ENCODE measurements around the gene SF3B1.
"Not testable (repeated sequence)": the region's sequence is repeated elsewhere in the genome, so short reads cannot be mapped to it uniquely, and the experiment has no call there.

Gene SF3B1, protein sequence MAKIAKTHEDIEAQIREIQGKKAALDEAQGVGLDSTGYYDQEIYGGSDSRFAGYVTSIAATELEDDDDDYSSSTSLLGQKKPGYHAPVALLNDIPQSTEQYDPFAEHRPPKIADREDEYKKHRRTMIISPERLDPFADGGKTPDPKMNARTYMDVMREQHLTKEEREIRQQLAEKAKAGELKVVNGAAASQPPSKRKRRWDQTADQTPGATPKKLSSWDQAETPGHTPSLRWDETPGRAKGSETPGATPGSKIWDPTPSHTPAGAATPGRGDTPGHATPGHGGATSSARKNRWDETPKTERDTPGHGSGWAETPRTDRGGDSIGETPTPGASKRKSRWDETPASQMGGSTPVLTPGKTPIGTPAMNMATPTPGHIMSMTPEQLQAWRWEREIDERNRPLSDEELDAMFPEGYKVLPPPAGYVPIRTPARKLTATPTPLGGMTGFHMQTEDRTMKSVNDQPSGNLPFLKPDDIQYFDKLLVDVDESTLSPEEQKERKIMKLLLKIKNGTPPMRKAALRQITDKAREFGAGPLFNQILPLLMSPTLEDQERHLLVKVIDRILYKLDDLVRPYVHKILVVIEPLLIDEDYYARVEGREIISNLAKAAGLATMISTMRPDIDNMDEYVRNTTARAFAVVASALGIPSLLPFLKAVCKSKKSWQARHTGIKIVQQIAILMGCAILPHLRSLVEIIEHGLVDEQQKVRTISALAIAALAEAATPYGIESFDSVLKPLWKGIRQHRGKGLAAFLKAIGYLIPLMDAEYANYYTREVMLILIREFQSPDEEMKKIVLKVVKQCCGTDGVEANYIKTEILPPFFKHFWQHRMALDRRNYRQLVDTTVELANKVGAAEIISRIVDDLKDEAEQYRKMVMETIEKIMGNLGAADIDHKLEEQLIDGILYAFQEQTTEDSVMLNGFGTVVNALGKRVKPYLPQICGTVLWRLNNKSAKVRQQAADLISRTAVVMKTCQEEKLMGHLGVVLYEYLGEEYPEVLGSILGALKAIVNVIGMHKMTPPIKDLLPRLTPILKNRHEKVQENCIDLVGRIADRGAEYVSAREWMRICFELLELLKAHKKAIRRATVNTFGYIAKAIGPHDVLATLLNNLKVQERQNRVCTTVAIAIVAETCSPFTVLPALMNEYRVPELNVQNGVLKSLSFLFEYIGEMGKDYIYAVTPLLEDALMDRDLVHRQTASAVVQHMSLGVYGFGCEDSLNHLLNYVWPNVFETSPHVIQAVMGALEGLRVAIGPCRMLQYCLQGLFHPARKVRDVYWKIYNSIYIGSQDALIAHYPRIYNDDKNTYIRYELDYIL
- 817 to 1,156 (median 1,010) reads per million in 3 donors for total RNA-seq

DNA sequence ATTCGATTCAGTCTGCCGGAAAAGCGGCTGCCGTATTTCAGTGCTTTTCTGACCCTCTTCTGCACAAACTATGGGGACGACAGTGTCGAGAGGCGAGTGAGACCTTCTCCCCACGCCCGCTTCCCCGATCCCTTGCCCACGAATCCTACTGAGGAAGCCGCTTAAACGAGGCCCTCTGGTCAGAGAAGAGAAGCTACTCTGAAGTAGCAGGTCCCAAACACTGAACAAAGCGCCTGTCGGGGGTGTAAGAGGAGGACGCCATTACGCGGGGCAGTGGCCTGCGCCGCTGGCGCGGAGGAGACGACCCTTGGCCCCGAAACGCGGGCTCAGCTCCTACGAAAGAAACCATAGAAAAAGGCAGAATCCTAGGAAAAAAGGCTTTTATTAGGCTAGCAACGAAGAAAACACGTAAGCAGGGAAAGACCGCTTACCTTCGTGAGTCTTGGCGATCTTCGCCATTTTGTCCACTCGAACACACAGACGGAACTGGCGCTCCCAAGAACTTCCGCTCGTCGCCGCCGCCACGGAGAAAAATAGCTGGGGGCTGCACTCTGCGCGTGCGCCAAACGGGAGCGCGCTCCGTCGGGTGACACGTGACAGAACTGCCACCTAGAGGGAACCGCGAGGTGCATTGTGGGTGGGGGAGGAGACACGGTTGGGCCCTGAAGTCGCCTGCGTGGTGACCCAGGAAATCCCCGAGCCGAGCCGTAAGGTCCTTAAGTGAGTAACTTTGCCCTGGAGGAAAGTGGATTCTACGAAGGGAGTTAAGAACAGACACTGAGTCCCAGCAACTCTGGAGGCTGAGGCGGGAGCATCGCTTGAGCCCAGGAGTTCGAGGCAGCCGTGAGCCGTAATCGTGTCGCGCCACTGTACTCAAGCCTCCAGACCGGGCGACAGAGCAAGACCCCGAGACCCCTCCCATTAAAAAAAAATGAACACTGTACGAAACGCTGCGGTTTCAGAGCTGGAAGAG, at the start of gene SF3B1:
SF3B1 (minus strand) TSS at position 488 of the 973 bp plus-strand sequence; CDS start at position 459, 29 bp downstream.
- Histone ChIP-seq H3K36me3 (ENCODE audit: control insufficient read depth, insufficient read depth, low read length) (no peaks in the 10 kb centered on the region), H3K9me3 (ENCODE audit: control insufficient read depth, low read length) (no peaks in the 10 kb centered on the region), H3K27me3 (replicated peaks; ENCODE audit: control insufficient read depth, insufficient read depth, low read length, poor library complexity, severe bottlenecking) (no peaks in the 10 kb centered on the region), H3K4me1 (ENCODE audit: control insufficient read depth, insufficient read depth, low read length, poor library complexity, severe bottlenecking) (peaks cover 28% of the 10 kb centered on the region), H3K4me3 (ENCODE audit: insufficient read depth, low read depth, low read length, poor library complexity, severe bottlenecking) (peak within 1 kb of the TSS; percentile 85), H3K27ac (ENCODE audit: insufficient read depth, low read length, poor library complexity, severe bottlenecking) (peak within 1 kb of the TSS; percentile 97)
- peak; percentile 98 to 99 (median 99) for DNase-seq

DNA sequence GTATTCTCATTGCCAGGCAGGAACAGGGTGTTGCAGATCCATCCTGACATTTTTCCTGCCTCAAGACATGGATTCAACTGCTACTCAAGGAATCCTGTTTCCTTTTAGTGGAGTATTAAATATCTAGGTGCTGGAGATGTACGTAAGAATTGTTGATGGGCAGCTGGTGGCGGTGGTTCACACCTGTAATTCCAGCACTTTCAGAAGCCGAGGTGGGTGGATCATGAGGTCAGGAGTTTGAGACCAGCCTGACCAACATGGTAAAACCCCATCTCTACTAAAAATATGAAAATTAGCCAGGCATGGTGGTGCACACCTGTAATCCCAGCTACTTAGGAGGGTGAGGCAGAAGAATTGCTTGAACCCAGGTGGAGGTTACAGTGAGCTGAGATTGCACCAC, 49.4 kb upstream of the SF3B1 start:
- DNase-seq; H3K27ac ChIP-seq (ENCODE audit: insufficient read depth, low read length, poor library complexity, severe bottlenecking); H3K4me3 ChIP-seq (ENCODE audit: insufficient read depth, low read depth, low read length, poor library complexity, severe bottlenecking); H3K4me1 ChIP-seq (ENCODE audit: control insufficient read depth, insufficient read depth, low read length, poor library complexity, severe bottlenecking); H3K27me3 ChIP-seq (replicated peaks; ENCODE audit: control insufficient read depth, insufficient read depth, low read length, poor library complexity, severe bottlenecking); H3K9me3 ChIP-seq (ENCODE audit: control insufficient read depth, low read length): not testable (repeated sequence)
- peaks cover 41% of the 10 kb centered on the region for H3K36me3 ChIP-seq (ENCODE audit: control insufficient read depth, insufficient read depth, low read length)

DNA sequence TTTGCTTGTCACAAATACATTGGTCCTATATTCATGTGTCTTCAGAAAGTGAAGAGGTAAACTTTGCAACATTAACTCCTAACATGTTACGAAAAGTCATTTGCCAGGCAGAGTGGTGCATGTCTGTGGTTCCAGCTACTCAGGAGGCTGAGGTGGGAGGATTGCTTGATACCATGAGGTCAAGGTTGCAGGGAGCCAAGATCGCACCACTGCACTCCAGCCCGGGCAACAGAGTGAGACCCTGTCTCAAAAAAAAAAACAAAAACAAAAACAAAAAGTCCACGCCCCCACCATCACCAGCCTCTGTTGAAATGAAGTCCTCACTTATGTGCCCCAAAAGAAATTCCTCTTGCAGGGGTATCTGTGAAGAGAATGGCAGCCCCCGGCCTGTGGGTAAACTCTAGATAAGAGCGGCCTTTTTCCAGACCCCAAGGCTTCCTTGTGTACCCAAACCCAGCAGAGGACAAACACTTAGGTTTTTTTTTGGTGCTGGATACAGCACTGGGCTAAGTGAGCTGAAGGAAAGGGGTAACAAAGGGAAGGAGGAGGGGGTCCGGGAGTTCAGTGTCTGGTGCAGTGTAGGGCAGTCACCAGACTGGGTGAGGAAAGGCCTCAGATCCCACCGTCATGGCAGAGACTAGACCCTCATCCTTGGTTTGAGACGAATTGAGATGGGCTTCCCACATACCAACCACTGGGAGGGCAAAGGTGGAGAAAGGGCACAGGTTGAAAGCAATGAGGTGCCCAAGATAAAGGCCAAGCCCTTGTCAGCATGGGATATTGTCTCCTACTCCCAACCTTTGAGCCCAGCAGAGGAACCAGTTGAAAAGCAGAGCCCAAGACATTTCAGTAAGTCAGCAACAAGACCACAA, 45.6 kb upstream of the SF3B1 start:
- Histone ChIP-seq H3K4me1 (ENCODE audit: control insufficient read depth, insufficient read depth, low read length, poor library complexity, severe bottlenecking) (no peaks in the 10 kb centered on the region), H3K9me3 (ENCODE audit: control insufficient read depth, low read length) (peaks cover 6% of the 10 kb centered on the region), H3K36me3 (ENCODE audit: control insufficient read depth, insufficient read depth, low read length) (peaks cover 34% of the 10 kb centered on the region), H3K27me3 (replicated peaks; ENCODE audit: control insufficient read depth, insufficient read depth, low read length, poor library complexity, severe bottlenecking) (no peaks in the 10 kb centered on the region), H3K27ac (ENCODE audit: insufficient read depth, low read length, poor library complexity, severe bottlenecking) (no peak overlapping the region), H3K4me3 (ENCODE audit: insufficient read depth, low read depth, low read length, poor library complexity, severe bottlenecking) (no peak overlapping the region)
- DNase-seq: no peak

DNA sequence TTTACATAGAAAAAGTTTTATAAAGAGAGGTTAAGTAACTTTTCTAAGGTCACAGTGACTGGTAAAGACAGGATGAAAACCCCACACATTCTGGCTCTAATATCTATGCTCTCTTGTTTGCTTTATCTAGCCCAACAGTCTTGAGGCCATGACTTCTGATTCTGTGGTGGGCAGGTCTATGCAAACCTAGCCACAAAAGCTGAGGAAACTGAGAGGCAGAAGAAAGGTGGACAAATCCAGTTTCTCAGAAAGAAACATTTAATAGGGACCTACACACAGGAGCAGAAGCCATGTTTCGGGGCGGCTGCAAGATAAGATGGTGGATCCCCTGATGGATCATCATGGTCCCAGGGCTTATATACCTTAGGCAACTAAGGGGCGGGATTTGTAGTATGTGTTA, 43.0 kb upstream of the SF3B1 start:
- no peak for DNase-seq
- H3K4me1 ChIP-seq (ENCODE audit: control insufficient read depth, insufficient read depth, low read length, poor library complexity, severe bottlenecking): no peaks in the 10 kb centered on the region
- H3K27me3 ChIP-seq (replicated peaks; ENCODE audit: control insufficient read depth, insufficient read depth, low read length, poor library complexity, severe bottlenecking): no peaks in the 10 kb centered on the region
- no peak overlapping the region for H3K4me3 ChIP-seq (ENCODE audit: insufficient read depth, low read depth, low read length, poor library complexity, severe bottlenecking)
- H3K27ac ChIP-seq (ENCODE audit: insufficient read depth, low read length, poor library complexity, severe bottlenecking): no peak overlapping the region
- H3K36me3 ChIP-seq (ENCODE audit: control insufficient read depth, insufficient read depth, low read length): peaks cover 54% of the 10 kb centered on the region
- no peaks in the 10 kb centered on the region for H3K9me3 ChIP-seq (ENCODE audit: control insufficient read depth, low read length)

DNA sequence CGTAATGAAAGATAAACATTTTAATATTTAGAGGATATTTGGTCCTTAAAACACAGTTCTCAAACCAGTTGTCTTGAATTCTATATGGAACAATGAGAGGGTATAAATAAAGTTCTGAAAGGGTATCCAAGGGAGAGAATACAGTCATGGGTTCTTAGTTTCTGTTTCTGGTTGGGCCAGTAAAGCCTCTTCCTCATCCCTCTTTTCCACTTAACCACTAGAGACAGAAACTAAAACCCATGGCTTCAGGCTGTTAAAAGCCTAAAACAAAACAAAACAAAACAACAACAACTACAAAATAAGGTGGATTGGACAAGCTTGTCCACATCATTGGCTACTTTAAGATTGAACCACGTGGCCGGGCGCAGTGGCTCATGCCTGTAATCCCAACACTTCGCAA, 37.3 kb upstream of the SF3B1 start:
- no peaks in the 10 kb centered on the region for H3K9me3 ChIP-seq (ENCODE audit: control insufficient read depth, low read length)
- no peak for DNase-seq
- no peak overlapping the region for H3K27ac ChIP-seq (ENCODE audit: insufficient read depth, low read length, poor library complexity, severe bottlenecking)
- no peaks in the 10 kb centered on the region for H3K4me1 ChIP-seq (ENCODE audit: control insufficient read depth, insufficient read depth, low read length, poor library complexity, severe bottlenecking)
- H3K36me3 ChIP-seq (ENCODE audit: control insufficient read depth, insufficient read depth, low read length): peaks cover 63% of the 10 kb centered on the region
- no peaks in the 10 kb centered on the region for H3K27me3 ChIP-seq (replicated peaks; ENCODE audit: control insufficient read depth, insufficient read depth, low read length, poor library complexity, severe bottlenecking)
- no peak overlapping the region for H3K4me3 ChIP-seq (ENCODE audit: insufficient read depth, low read depth, low read length, poor library complexity, severe bottlenecking)

DNA sequence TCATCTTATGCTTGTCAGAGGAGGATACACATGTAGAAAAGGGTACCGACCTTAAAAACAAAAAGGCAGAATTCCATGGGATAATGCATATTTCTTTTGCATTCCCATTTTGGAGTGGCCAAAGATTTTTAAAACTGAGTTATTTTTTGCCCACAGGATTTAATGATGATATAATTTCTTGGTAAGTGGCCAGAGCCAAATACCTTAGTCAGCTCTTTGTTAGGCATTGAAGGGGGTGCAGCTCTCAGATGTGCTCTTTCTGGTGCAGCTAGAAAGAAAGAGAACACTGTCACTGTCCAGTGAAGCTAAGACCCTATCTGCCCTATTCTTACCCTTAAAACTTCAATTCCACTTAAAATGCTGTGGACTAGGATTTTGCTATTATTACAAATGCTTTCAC, 29.3 kb upstream of the SF3B1 start:
- Histone ChIP-seq H3K27ac (ENCODE audit: insufficient read depth, low read length, poor library complexity, severe bottlenecking) (no peak overlapping the region), H3K36me3 (ENCODE audit: control insufficient read depth, insufficient read depth, low read length) (peaks cover 49% of the 10 kb centered on the region), H3K27me3 (replicated peaks; ENCODE audit: control insufficient read depth, insufficient read depth, low read length, poor library complexity, severe bottlenecking) (no peaks in the 10 kb centered on the region), H3K4me3 (ENCODE audit: insufficient read depth, low read depth, low read length, poor library complexity, severe bottlenecking) (no peak overlapping the region), H3K9me3 (ENCODE audit: control insufficient read depth, low read length) (no peaks in the 10 kb centered on the region), H3K4me1 (ENCODE audit: control insufficient read depth, insufficient read depth, low read length, poor library complexity, severe bottlenecking) (no peaks in the 10 kb centered on the region)
- no peak for DNase-seq

DNA sequence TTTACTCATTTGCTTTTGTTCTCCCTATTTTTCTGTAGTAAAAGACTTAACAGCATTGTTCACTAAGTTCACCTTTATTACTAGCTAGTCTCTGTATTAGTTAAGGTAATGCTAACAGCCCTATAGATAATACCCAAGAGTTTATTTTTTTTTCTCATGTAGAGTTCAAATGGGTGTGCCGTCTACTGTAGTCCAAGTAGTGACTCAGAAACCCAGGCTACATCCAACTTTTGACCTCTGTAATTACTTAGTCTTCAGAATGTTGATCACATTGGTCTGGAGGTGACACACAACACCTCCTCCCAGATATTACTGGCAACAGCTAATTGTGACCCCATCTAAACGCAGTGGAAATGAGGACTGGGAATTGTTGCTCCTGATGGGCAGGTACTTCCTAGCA, 26.2 kb upstream of the SF3B1 start:
- Histone ChIP-seq H3K4me3 (ENCODE audit: insufficient read depth, low read depth, low read length, poor library complexity, severe bottlenecking) (no peak overlapping the region), H3K9me3 (ENCODE audit: control insufficient read depth, low read length) (no peaks in the 10 kb centered on the region), H3K27me3 (replicated peaks; ENCODE audit: control insufficient read depth, insufficient read depth, low read length, poor library complexity, severe bottlenecking) (no peaks in the 10 kb centered on the region), H3K4me1 (ENCODE audit: control insufficient read depth, insufficient read depth, low read length, poor library complexity, severe bottlenecking) (no peaks in the 10 kb centered on the region), H3K27ac (ENCODE audit: insufficient read depth, low read length, poor library complexity, severe bottlenecking) (no peak overlapping the region), H3K36me3 (ENCODE audit: control insufficient read depth, insufficient read depth, low read length) (peaks cover 39% of the 10 kb centered on the region)
- DNase-seq: no peak

DNA sequence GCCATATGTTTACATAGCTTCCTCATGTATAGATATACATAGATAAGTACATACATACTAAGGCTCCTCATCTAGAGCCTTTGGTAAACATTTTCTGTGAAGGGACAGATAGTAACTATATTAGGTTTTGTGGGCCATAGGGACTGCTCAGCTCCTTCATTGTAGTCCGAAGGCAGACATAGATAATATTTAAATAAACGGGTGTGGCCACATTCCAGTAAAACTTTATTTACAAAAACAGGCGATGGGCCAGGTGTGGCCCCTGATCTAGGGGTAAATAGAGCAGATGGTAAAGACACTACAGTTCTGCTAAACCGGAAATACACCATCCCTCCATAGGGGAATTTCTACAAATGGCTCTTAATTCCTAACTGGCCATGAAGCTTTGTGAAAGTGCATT, 25.8 kb upstream of the SF3B1 start:
- Histone ChIP-seq H3K4me3 (ENCODE audit: insufficient read depth, low read depth, low read length, poor library complexity, severe bottlenecking) (no peak overlapping the region), H3K9me3 (ENCODE audit: control insufficient read depth, low read length) (no peaks in the 10 kb centered on the region), H3K27ac (ENCODE audit: insufficient read depth, low read length, poor library complexity, severe bottlenecking) (no peak overlapping the region), H3K36me3 (ENCODE audit: control insufficient read depth, insufficient read depth, low read length) (peaks cover 39% of the 10 kb centered on the region), H3K4me1 (ENCODE audit: control insufficient read depth, insufficient read depth, low read length, poor library complexity, severe bottlenecking) (no peaks in the 10 kb centered on the region), H3K27me3 (replicated peaks; ENCODE audit: control insufficient read depth, insufficient read depth, low read length, poor library complexity, severe bottlenecking) (no peaks in the 10 kb centered on the region)
- DNase-seq: no peak

Data from effector memory CD4-positive, alpha-beta T cell (primary cell).